H1 (cell line): ENCODE results near the gene ACVR2B. TPM values are rescaled to one million over a fixed set of nuclear protein-coding genes. Genes with fewer than 3 reads are reported as not detected.

ENCODE experiments used
- RXRA ChIP-seq: IDR thresholded peaks from 2 replicates; pipeline ENCODE4 v1.6.1; 2011; ENCODE audit warnings: low read depth, mild to moderate bottlenecking, low read length, moderate library complexity; ENCODE audit not compliant: insufficient read depth
- polyA plus RNA-seq, 7 experiments: library from polyadenylated mRNA; depleted of rRNA in 3 of 7; stranded (reverse) in 5 of 7; unstranded in 2 of 7; fragments of >200 nt in 5 of 7; fragments of 200-250 nt in 2 of 7; gene quantifications; 1 replicate in 5 of 7; 2 replicates in 1 of 7; 4 replicates in 1 of 7; pipeline versions ENCODE4 v1.2.1 to v1.2.3, GENCODE V29; 2011 to 2013; ENCODE audit warnings: missing spikeins in 2 of 7, mixed read lengths in 2 of 7
- total RNA-seq: library from RNA; stranded (reverse); fragmentation: NEBNext Ultra II Directional; extraction: Animal tissue kit (Norgen Biotek cat#: 25700); gene quantifications from 2 replicates; pipeline ENCODE4 v1.2.1, GENCODE V29; 2021
- TF ChIP-seq, protein P1 (sequence below): IDR thresholded peaks from 2 replicates; pipeline ENCODE4 v1.6.1; 2012; ENCODE audit warnings: inconsistent platforms

The ACVR2B gene
- total and polyA plus RNA-seq, 2 of the 8 experiments (the other 6 are each of a cell fraction or from before 2014, with no cell fraction given) = 24.7 to 109 TPM

GRCh38 chr3:38454884-38455638 is 1.4 kb downstream of the ACVR2B start (continued):
- TF ChIP-seq, protein P1, sequence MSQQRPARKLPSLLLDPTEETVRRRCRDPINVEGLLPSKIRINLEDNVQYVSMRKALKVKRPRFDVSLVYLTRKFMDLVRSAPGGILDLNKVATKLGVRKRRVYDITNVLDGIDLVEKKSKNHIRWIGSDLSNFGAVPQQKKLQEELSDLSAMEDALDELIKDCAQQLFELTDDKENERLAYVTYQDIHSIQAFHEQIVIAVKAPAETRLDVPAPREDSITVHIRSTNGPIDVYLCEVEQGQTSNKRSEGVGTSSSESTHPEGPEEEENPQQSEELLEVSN = peak; percentile 25; the same call in 1 of the 2 replicates
- TF ChIP-seq RXRA = no peak
- TF ChIP-seq, all 59 proteins: peak for 16
